ENCODE measurements around the gene NAV2.

Gene NAV2

DNA sequence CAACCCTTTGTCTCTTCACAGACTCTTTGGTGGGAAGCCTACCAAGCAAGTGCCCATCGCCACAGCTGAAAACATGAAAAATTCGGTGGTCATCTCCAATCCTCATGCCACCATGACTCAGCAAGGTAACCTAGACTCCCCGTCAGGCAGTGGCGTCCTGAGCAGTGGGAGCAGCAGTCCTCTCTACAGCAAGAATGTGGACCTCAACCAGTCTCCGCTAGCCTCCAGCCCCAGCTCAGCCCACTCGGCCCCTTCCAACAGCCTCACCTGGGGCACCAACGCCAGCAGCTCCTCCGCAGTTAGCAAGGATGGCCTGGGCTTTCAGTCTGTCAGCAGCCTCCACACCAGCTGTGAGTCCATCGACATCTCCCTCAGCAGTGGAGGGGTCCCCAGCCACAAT lies 336.1 kb downstream of the NAV2 start:
- no peaks in the 10 kb centered on the region for H3K9me3 Mint-ChIP-seq
- H3K27ac Mint-ChIP-seq, result no peak overlapping the region
- peaks cover 3% of the 10 kb centered on the region for H3K27me3 Mint-ChIP-seq
- no peaks in the 10 kb centered on the region for H3K36me3 Mint-ChIP-seq (ENCODE audit: low read depth)
- no peaks in the 10 kb centered on the region for H3K4me1 Mint-ChIP-seq (ENCODE audit: low read depth)
- H3K4me3 Mint-ChIP-seq, result no peak overlapping the region

GRCh38 chr11:20049231-20049630 lies 336.6 kb downstream of the NAV2 start:
- Mint-ChIP-seq H3K9me3 (no peaks in the 10 kb centered on the region), H3K27me3 (peaks cover 3% of the 10 kb centered on the region), H3K27ac (no peak overlapping the region), H3K4me3 (no peak overlapping the region), H3K36me3 (ENCODE audit: low read depth) (no peaks in the 10 kb centered on the region), H3K4me1 (ENCODE audit: low read depth) (no peaks in the 10 kb centered on the region)

DNA sequence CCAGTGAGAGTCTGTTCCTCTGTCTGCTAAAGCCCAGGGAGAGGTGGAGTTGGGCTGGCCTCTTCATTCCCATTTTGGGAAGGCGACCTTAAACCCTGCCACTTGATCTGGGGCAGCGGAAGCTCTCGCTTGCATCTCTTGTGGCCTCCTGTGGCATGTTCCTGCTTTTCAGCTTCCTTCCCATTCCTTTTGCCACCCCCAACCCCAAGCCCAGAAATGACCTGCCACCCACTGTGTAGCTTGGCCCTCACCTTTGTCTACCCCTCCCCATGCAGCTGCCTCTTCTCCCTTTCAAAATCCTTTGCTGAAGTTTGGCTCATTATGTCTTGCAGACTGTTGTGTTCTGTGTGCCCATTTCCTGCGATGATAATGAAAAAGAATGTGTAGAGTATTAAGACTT lies 337.4 kb downstream of the NAV2 start:
- peaks cover 3% of the 10 kb centered on the region for H3K27me3 Mint-ChIP-seq
- H3K4me1 Mint-ChIP-seq (ENCODE audit: low read depth), result no peaks in the 10 kb centered on the region
- H3K4me3 Mint-ChIP-seq, result no peak overlapping the region
- H3K27ac Mint-ChIP-seq, result no peak overlapping the region
- H3K36me3 Mint-ChIP-seq (ENCODE audit: low read depth), result no peaks in the 10 kb centered on the region
- no peaks in the 10 kb centered on the region for H3K9me3 Mint-ChIP-seq

- H3K4me3 Mint-ChIP-seq, result no peak overlapping the region
Observed at GRCh38 chr11:20050551-20051333, 338.1 kb downstream of the NAV2 start.

GRCh38 chr11:20051469-20052399 lies 339.1 kb downstream of the NAV2 start:
- Mint-ChIP-seq H3K27me3 (peaks cover 3% of the 10 kb centered on the region), H3K4me3 (no peak overlapping the region), H3K4me1 (ENCODE audit: low read depth) (no peaks in the 10 kb centered on the region), H3K36me3 (ENCODE audit: low read depth) (no peaks in the 10 kb centered on the region), H3K9me3 (no peaks in the 10 kb centered on the region), H3K27ac (no peak overlapping the region)

More at GRCh38 chr11:20050551-20051333, 338.1 kb downstream of the NAV2 start:
- H3K27ac Mint-ChIP-seq, result no peak overlapping the region
- no peaks in the 10 kb centered on the region for H3K4me1 Mint-ChIP-seq (ENCODE audit: low read depth)
- no peaks in the 10 kb centered on the region for H3K36me3 Mint-ChIP-seq (ENCODE audit: low read depth)
- H3K27me3 Mint-ChIP-seq, result peaks cover 3% of the 10 kb centered on the region
- H3K9me3 Mint-ChIP-seq, result no peaks in the 10 kb centered on the region

DNA sequence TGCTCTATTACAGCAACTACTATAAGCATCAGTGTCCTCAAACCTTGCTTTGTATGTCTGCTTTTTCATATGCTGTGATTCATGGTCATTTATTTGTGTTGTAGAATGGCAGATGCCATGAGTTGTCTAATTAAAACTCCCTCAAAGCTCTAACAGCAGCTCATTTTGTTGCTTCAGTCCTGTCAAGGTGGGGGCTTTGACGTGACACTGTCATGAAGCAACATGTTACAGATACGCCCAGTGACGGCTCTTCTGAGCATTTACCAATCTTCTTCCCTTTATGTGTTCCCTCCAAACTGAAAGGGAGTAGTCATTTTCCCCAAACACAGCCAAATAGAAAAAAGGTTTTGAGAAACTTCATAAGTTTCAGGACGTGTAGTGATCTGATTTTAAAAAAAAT lies 340.9 kb downstream of the NAV2 start:
- H3K4me3 Mint-ChIP-seq, result no peak overlapping the region

DNA sequence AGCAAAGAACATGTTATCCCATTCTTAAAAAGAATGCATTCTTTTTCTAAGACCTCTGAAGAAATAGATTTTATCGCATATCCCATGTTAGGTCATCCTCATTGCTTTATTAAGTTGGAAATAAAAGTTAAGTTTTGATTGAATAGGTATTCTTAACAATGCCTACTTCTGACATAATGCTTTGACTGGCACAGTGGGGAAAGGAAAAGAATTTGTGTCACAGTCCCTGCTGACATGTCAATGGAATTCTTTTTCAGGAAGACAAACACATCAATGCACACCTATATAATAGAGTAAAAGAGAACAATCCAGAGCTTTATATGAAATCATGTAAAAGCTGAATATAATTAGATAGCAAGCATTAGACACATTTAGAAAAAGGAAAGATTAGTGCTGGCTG lies 341.9 kb downstream of the NAV2 start:
- no peaks in the 10 kb centered on the region for H3K4me1 Mint-ChIP-seq (ENCODE audit: low read depth)
- H3K27me3 Mint-ChIP-seq, result peaks cover 3% of the 10 kb centered on the region
- H3K4me3 Mint-ChIP-seq, result no peak overlapping the region
- H3K9me3 Mint-ChIP-seq, result no peaks in the 10 kb centered on the region
- H3K27ac Mint-ChIP-seq, result no peak overlapping the region
- no peaks in the 10 kb centered on the region for H3K36me3 Mint-ChIP-seq (ENCODE audit: low read depth)

More for the DNA sequence above, 340.9 kb downstream of the NAV2 start:
- Mint-ChIP-seq H3K36me3 (ENCODE audit: low read depth) (no peaks in the 10 kb centered on the region), H3K27ac (no peak overlapping the region), H3K4me1 (ENCODE audit: low read depth) (no peaks in the 10 kb centered on the region), H3K27me3 (peaks cover 3% of the 10 kb centered on the region), H3K9me3 (no peaks in the 10 kb centered on the region)

DNA sequence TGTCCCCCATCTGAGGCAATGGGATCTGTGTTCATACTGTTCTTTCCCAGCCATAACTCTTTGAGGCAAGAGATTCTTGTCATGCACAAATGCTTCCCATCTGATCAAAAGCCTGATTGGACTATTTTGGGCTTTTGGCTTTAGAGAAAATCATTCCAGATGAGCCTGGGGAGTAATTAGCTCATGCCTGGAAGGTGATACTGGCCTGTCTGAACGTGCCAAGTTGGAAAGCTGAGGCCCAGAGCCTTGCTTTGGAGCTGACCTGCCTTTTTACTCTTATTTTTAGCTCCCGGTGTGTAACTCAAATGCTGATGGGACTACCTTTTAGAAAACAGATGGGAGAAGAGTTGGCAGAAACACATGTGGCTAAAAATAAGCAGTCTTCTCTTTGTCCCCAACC lies 342.7 kb downstream of the NAV2 start:
- no peaks in the 10 kb centered on the region for H3K4me1 Mint-ChIP-seq (ENCODE audit: low read depth)
- no peak overlapping the region for H3K27ac Mint-ChIP-seq
- H3K9me3 Mint-ChIP-seq, result no peaks in the 10 kb centered on the region
- no peaks in the 10 kb centered on the region for H3K36me3 Mint-ChIP-seq (ENCODE audit: low read depth)
- peaks cover 3% of the 10 kb centered on the region for H3K27me3 Mint-ChIP-seq
- H3K4me3 Mint-ChIP-seq, result no peak overlapping the region

GRCh38 chr11:20056109-20056949 lies 343.7 kb downstream of the NAV2 start:
- Mint-ChIP-seq H3K27me3 (no peaks in the 10 kb centered on the region), H3K9me3 (no peaks in the 10 kb centered on the region), H3K4me1 (ENCODE audit: low read depth) (no peaks in the 10 kb centered on the region), H3K4me3 (no peak overlapping the region), H3K36me3 (ENCODE audit: low read depth) (no peaks in the 10 kb centered on the region), H3K27ac (no peak overlapping the region)

- Mint-ChIP-seq H3K9me3 (no peaks in the 10 kb centered on the region), H3K4me3 (no peak overlapping the region), H3K4me1 (ENCODE audit: low read depth) (no peaks in the 10 kb centered on the region), H3K27ac (no peak overlapping the region), H3K36me3 (ENCODE audit: low read depth) (no peaks in the 10 kb centered on the region), H3K27me3 (no peaks in the 10 kb centered on the region)
Observed at GRCh38 chr11:20056950-20057943, 344.6 kb downstream of the NAV2 start.

GRCh38 chr11:20058749-20059458 lies 346.3 kb downstream of the NAV2 start:
- no peaks in the 10 kb centered on the region for H3K9me3 Mint-ChIP-seq
- no peak overlapping the region for H3K4me3 Mint-ChIP-seq
- H3K4me1 Mint-ChIP-seq (ENCODE audit: low read depth), result no peaks in the 10 kb centered on the region
- no peaks in the 10 kb centered on the region for H3K36me3 Mint-ChIP-seq (ENCODE audit: low read depth)
- H3K27ac Mint-ChIP-seq, result no peak overlapping the region
- H3K27me3 Mint-ChIP-seq, result no peaks in the 10 kb centered on the region

- H3K9me3 Mint-ChIP-seq, result no peaks in the 10 kb centered on the region
- H3K27ac Mint-ChIP-seq, result no peak overlapping the region
- no peaks in the 10 kb centered on the region for H3K36me3 Mint-ChIP-seq (ENCODE audit: low read depth)
- H3K27me3 Mint-ChIP-seq, result no peaks in the 10 kb centered on the region
- H3K4me1 Mint-ChIP-seq (ENCODE audit: low read depth), result no peaks in the 10 kb centered on the region
- no peak overlapping the region for H3K4me3 Mint-ChIP-seq
Observed at GRCh38 chr11:20059587-20060021, 347.0 kb downstream of the NAV2 start.

DNA sequence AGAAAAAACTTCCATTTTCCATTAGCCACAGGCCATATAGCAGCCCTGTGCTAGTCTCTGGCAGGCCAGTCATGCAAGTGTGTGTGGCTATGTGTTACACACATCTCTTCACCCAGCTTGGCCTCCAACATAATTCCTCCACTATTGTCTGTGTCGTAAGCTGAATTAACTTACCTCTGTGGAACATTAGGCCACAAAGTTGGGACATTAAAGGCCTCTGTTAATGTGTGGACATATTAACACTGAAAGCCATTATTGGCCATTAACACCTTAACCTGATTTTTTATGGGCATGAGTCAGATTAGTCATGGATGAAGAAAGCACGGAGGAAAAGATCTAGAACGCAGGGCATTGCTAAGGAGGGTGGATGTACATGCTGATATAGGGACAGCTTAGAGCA lies 347.5 kb downstream of the NAV2 start:
- no peaks in the 10 kb centered on the region for H3K4me1 Mint-ChIP-seq (ENCODE audit: low read depth)
- no peak overlapping the region for H3K4me3 Mint-ChIP-seq
- no peaks in the 10 kb centered on the region for H3K9me3 Mint-ChIP-seq
- no peaks in the 10 kb centered on the region for H3K36me3 Mint-ChIP-seq (ENCODE audit: low read depth)
- no peak overlapping the region for H3K27ac Mint-ChIP-seq
- no peaks in the 10 kb centered on the region for H3K27me3 Mint-ChIP-seq

Measured in stimulated activated naive CD8-positive, alpha-beta T cell treated with anti-CD3 and anti-CD28 coated beads, Interleukin-15, Interleukin-2, amounts not matched to agents 100 ng/mL and 50 ng/mL, for 24 hours (primary cell).